ENCODE results near the gene PIH1D1. TPM values are rescaled to one million over a fixed set of nuclear protein-coding genes. Genes with fewer than 3 reads are reported as not detected.

PIH1D1 gene
- total RNA-seq, 4 donors from 2014 or later = 96.2 to 229 (median 115) TPM

DNA sequence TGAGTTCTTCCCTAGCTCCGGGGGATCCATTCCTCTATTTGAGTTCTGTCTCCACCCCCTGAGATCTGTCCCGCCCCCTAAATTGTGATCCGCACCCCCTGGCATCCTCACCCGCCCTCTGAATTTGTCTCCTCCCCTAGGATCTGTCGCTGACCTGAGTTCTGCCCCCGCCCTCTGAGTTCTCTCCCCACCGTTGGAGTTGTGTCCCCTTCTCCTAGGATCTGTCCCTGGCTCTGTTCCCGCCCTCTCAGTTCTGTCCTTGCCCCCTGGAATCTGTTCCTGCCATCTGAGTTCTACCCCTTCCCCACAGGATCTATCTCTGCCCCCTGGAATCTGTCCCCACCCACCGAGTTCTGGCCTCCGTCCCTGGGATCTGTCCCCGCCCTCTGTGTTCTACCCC lies 9.3 kb downstream of the PIH1D1 start:
- TF ChIP-seq, protein P1, sequence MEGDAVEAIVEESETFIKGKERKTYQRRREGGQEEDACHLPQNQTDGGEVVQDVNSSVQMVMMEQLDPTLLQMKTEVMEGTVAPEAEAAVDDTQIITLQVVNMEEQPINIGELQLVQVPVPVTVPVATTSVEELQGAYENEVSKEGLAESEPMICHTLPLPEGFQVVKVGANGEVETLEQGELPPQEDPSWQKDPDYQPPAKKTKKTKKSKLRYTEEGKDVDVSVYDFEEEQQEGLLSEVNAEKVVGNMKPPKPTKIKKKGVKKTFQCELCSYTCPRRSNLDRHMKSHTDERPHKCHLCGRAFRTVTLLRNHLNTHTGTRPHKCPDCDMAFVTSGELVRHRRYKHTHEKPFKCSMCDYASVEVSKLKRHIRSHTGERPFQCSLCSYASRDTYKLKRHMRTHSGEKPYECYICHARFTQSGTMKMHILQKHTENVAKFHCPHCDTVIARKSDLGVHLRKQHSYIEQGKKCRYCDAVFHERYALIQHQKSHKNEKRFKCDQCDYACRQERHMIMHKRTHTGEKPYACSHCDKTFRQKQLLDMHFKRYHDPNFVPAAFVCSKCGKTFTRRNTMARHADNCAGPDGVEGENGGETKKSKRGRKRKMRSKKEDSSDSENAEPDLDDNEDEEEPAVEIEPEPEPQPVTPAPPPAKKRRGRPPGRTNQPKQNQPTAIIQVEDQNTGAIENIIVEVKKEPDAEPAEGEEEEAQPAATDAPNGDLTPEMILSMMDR (IDR thresholded peaks at IDR 0.05) = no peak
- TF ChIP-seq POLR2A (IDR thresholded peaks at IDR 0.05) = no peak
- Histone ChIP-seq H3K27ac (peak overlapping the region; percentile 78 to 85 (median 82)), H3K36me3 (peaks cover 0 to 11% (median 0%) of the 10 kb centered on the region in 3 donors), H3K27me3 (peaks cover 0 to 30% of the 10 kb centered on the region in 2 donors), H3K4me1 (peaks cover 0 to 12% (median 0%) of the 10 kb centered on the region in 4 donors), H3K9me3 (no peaks in the 10 kb centered on the region), H3K4me3 (peak overlapping the region; percentile 55 to 75 (median 67))
- no peak for DNase-seq

DNA sequence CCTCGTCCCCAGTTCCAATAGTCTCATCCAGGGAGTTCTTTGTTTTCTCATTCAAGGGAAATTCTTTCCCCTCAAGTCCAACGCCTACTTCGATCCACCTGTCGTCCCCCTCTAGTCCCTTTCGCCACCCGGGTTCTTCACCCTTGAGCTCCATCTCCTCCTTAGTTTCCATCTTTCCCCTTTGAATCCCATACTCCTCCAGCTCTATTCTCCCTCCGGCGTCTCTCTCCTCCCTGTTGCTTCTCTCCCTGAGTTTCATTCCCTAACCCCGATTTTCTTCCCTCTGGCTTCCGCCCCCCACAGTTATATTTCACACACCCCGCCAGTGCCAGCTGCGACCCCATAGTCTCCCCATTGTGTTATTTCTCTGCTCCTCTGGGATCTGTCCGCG lies 9.7 kb downstream of the PIH1D1 start:
- DNase-seq = no peak
- H3K4me3 ChIP-seq = peak overlapping the region in 1 of 4 donors; percentile 67

DNA sequence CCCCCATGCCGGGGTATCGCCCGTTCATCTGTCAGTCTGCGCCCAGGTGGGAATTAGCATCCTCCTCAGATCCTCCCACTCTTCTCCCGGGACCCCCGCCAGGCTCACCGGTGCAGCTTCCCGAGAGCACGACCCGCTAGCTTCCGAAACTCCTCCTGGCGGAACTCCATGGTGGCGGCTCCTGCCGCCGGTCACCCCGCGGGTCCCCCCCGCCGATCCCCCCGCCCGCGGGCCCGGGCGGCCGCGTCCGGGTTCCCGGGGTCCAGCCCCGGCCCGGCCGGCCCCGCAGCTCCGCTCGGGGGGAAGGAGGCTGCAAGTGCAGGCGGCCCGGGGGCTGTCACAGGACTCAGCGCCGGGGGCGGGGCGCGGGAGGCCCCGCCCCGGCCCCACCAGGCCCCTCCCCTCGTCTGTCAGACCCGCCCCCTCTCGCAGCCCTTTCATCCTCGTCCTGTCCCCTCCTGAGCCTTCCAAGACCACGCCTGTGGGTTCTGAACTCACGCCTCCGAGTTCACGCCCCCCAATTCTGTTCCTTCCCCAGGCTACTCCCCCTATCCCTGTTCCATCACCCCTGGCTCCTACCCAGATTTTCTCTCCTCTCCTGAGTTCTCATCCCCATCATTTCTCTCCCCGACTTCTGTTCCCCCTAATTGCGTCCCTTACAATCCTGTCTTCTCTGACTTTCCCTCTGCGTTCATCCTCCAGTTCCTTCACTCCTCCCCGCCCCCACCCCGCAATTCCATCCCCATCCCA lies 10.2 kb downstream of the PIH1D1 start, which contains the start of gene SLC17A7:
SLC17A7 (minus strand) TSS at position 318 of the 750 bp plus-strand sequence; CDS start at position 170, 148 bp downstream.
- H3K27ac ChIP-seq = peak within 1 kb of the TSS in 3 of 4 donors; percentile 78 to 85 (median 79)
- peaks cover 0 to under 1% (median 0%) of the 10 kb centered on the region in 4 donors for H3K9me3 ChIP-seq
- peak within 1 kb of the TSS; percentile 11 to 67 (median 36) for H3K4me3 ChIP-seq
- H3K4me1 ChIP-seq = peaks cover 0 to 12% (median 0%) of the 10 kb centered on the region in 4 donors
- H3K36me3 ChIP-seq = peaks cover 0 to 1% (median 0%) of the 10 kb centered on the region in 3 donors
- DNase-seq = peak in 1 of 3 donors; percentile 57
- TF ChIP-seq, protein P1 (IDR thresholded peaks at IDR 0.05) = no peak
- no peak for TF ChIP-seq POLR2A (IDR thresholded peaks at IDR 0.05)
- H3K27me3 ChIP-seq = peaks cover 0 to 38% of the 10 kb centered on the region in 2 donors

More for the DNA sequence above, 9.7 kb downstream of the PIH1D1 start:
- Histone ChIP-seq H3K9me3 (no peaks in the 10 kb centered on the region), H3K27me3 (peaks cover 0 to 32% of the 10 kb centered on the region in 2 donors), H3K4me1 (peaks cover 0 to 12% (median 0%) of the 10 kb centered on the region in 4 donors), H3K36me3 (peaks cover 0 to 7% (median 0%) of the 10 kb centered on the region in 3 donors), H3K27ac (peak overlapping the region in 3 of 4 donors; percentile 78 to 85 (median 79))
- TF ChIP-seq POLR2A (IDR thresholded peaks at IDR 0.05) = no peak
- TF ChIP-seq, protein P1 (IDR thresholded peaks at IDR 0.05) = no peak

DNA sequence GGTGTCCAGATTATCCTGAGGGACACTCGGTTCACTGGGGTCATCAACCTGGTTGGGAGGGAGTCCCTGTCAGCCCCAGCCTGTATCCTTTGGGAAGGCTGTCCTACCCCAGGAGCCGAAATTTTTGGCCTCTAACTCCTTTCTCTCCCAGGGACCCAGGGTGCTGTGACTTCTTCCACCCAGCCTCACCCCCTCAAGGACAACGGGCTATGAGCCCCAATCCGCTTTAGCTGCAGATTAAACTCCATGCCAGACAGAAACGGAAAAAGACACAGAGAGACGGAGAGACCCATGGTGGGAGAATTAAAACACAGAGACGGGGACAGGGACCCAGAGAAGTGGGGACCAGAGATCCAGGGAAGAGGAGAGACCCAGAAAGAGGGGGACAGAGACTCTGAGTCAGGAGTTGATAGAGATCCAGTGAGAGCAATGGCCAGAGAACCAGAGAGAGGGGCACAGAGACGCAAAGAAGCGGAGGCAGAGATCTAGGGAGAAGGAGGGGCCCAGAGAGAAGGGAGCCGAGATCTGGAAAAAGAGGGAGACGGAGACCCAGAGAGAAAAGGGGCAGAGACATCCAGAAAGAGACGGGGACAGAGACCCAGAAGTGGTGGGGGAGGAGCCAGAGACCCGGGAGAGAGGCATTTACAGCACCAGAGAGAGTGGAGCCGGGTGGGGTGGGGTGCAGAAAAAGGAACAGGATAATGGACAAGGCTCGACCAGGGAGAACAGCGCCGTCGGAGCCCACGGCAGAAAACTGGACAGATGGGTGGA lies 11.0 kb downstream of the PIH1D1 start:
- Histone ChIP-seq H3K9me3 (peaks cover 0 to 4% (median 0%) of the 10 kb centered on the region in 4 donors), H3K4me3 (peak overlapping the region; percentile 11 to 39 (median 32)), H3K27me3 (peaks cover 0 to 43% of the 10 kb centered on the region in 2 donors), H3K27ac (no peak overlapping the region), H3K4me1 (peaks cover 0 to 12% (median 0%) of the 10 kb centered on the region in 4 donors), H3K36me3 (no peaks in the 10 kb centered on the region)
- DNase-seq = no peak
- TF ChIP-seq, protein P1 (IDR thresholded peaks at IDR 0.05) = no peak
- no peak for TF ChIP-seq POLR2A (IDR thresholded peaks at IDR 0.05)

DNA sequence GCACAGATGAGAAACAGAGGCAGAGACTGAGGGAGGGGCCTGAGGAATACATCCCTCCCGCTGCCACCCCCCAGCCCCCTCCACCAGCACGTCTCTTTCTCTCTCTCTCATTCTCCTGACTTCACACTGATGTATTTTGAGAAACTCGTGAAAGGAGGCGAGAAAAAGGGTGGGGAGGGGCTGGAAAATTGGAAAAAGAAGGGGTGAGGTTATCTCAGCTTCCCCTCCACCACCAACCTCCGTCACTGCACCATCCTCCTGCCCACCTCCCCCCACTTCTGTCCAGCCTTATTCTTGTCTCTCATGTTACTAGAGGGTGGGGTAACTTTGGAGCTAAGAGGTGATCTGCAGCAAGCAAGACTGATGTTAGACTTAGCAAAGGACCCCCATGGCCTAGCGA lies 11.8 kb downstream of the PIH1D1 start:
- H3K36me3 ChIP-seq = no peaks in the 10 kb centered on the region
- H3K27me3 ChIP-seq = peaks cover 0 to 50% of the 10 kb centered on the region in 2 donors
- peaks cover 0 to 4% (median 0%) of the 10 kb centered on the region in 4 donors for H3K9me3 ChIP-seq
- no peak for DNase-seq
- H3K4me3 ChIP-seq = no peak overlapping the region
- TF ChIP-seq POLR2A (IDR thresholded peaks at IDR 0.05) = no peak
- TF ChIP-seq, protein P1 (IDR thresholded peaks at IDR 0.05) = no peak
- peaks cover 0 to 12% (median 0%) of the 10 kb centered on the region in 4 donors for H3K4me1 ChIP-seq
- no peak overlapping the region for H3K27ac ChIP-seq
